HG02885 (cell line): ENCODE measurements around the gene VWA3A.
"Not testable (repeated sequence)": the region's sequence is repeated elsewhere in the genome, so short reads cannot be mapped to it uniquely, and the experiment has no call there.

Experiments
- ATAC-seq: cut with Tn5 transposase; IDR thresholded peaks from one replicate; pipeline ENCODE4 v1.9.1; 2021; ENCODE audit warnings: mild to moderate bottlenecking; ENCODE audit not compliant: unreplicated experiment, poor library complexity

The VWA3A gene

DNA sequence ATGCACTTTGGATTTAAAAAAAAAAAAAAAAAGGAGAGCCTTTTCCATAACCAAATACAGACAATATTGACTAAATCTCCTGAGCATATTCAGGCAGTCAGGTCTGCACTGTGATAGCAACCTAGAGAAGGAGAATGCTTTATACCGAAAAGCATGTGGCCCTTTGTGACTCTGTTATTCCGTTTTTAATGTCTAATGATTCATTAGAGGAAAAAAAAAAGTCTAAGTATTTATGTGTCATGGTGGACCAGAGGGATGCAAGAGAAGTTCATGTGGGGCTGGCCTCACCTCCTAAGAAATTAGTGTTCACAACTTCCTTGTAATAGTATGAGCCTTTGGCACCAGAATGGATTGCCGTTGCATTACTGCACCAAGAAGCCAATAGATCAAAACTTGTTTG lies 11.3 kb upstream of the VWA3A start:
- ATAC-seq = no peak

DNA sequence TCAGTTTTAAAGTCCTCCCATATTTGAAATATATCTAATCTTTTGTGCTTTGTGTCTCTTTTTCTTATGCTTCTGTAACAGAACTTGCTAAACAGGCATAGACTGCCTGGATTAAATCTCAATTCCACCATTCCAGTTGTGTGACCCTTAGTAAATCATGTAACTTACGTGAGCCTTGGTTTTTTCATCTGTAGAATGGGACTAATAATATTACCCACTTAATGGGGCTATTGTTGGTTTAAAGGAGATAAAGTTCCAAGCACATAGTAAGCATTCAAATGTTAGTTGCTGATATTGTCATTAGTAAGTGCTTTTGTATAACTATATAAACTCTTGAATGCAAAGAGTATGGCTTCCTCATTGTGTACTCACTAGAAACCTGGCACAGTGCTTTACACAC lies 5.9 kb upstream of the VWA3A start:
- no peak for ATAC-seq

DNA sequence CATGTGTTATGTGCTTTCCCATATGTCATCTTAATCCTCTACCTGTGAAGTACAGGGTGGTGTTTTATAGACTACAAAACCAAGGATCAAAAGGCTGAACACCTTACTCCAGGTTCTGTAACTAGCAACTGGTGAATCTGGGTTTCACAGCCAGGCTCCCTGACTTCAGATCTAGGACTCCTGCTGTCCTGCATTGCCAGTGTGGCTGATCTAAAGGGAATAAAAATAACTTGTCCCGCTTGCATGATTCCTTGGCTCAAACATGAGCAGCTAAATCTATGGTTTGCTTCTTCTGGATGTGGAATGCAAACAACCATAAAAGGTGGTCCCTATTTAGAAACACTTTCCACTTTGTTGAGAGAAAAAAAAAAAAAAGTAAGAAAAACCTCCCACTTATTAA lies 3.7 kb upstream of the VWA3A start:
- ATAC-seq = no peak

DNA sequence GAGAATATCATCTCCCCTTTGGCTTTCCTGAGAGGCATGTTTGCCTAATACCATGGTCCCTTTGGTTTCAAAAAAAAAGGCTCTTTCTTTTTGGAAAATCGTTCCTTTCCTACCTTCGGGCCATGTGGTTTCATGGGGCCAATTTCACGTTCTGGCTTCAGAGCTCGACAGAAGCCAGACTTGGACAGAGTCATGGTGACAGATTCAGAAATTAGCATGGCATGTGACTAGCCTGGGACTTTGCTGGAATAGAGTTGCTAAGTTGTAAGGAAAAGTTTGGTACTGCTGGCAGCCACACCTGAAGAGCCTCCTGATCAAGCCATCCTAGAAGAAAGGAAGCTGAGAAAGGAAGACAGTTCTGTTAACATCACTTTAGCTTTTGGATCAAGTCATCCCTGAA lies 2.4 kb upstream of the VWA3A start:
- no peak for ATAC-seq

DNA sequence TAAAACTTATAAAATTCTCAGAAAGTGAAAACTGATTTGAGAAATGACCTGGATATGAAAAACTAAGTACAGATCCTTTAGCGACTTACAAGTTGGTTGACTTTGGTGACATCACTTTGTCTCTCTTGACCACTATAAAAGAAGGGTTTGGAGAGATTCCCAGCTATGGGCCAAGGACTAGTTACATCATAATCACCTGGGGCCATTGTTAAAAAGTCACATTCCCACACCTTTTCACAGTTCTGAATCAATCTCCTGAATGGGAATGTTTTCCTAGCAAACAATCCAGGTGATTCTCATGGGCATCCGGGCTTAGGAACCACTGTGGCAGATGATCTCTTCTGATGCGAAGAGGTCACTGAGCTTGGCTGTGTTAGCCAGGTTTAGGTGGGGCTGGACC lies 620 bp upstream of the VWA3A start:
- ATAC-seq = no peak

DNA sequence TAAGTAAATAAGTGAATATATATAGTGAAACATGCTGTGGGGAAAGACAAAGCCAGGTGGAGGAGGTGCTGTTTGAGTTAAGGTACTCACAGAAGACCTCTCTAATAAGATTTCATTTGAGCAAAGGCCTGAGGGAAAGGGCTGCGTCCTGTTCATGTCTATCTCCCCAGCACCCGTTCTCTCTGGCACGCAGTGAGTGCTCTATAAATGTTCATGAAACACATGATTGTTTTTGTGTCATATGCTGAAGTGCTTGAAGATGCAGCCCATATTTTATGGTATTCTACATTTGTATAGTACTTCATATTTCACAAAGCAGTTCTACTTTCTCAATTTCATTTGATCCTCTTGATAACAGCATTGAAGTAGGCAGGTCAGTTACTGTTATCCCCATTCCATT lies 990 bp downstream of the VWA3A start:
- ATAC-seq = no peak

DNA sequence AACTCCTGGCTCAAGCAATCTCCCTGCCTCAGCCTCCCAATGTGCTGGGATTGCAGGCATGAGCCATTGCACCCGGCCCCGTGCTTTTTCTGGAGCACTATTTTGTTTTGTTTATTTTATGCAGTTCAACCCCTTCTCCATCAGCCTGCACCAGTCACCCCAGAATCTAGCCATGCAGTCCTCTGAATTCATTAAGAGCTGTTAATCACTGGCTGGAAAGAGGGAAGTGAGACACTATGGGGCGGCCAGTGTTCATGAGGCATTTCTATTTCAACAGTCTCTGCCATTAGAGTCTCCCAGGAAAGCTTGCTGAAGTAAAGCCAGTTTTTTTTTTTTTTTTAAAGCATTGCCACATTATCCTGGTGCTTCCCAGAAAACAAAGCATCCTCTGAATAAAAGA lies 1.7 kb downstream of the VWA3A start:
- no peak for ATAC-seq

DNA sequence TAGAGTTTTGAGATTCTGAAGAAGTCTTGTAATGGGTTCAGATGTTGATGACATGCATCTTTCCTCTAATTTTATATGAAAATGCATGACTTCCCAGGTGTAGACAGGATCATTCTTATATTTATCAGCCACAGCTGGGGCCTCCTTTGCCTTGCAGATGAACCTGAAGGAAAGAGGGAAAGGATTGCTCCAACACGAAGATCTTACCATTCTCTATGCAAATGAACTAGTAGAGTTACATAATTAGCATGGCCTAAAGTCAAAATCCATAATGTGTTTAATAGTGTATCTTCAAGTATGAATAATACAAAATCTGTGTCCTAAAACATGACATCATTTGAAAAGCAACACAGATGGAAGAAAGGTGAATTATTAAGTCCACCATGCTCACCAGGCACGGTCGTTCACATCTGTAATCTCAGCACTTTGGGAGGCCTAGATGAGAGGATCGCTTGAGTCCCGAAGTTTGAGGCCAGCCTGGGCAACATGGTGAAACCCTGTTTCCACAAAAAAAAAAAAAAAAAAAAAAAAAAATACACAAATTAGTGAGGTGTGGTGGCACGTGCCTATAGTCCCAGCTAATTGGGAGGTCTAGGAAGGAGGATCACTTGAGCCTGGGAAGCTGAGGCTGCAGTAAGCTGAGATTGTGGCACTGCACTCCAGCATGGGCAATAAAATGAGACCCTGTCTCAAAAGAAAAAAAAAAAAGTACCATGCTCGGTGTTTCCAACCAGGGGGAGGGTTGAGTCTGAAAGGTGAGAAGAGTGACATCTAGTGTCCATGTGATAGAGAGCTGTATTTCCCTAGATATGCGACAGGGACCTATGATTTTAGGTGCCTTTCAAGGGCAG lies 6.3 kb downstream of the VWA3A start:
- ATAC-seq = no peak

DNA sequence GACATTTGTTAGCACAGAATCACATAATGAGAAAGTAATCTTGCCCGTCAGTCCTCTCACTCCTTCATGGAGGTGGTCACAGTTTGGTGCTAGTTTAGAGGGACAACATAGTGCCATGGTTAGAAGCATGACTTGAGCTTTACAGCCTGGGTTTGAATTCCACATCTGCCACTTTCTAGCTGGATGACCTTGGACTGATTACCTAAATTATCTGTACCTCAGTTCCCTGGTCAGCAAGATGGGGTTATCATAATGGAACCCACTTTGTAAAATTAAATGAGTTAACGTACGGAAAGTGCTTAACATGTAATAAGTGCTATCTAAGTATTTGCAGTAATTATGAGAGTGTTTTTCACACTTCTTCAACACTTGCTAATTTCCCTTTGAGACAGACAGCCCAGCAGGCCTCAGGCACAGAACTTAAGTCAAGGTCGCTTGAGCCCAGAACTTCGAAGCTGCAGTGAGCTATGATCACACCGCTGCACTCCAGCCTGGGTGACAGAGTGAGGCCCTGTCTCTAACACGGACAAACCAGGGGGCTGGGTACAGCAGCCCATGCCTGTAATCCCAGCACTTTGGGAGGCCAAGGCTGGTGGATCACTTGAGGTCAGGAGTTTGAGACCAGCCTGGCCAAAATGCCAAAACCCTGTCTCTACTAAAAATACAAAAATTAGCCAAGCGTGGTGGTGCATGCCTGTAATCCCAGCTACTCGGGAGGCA lies 7.1 kb downstream of the VWA3A start:
- no peak for ATAC-seq

DNA sequence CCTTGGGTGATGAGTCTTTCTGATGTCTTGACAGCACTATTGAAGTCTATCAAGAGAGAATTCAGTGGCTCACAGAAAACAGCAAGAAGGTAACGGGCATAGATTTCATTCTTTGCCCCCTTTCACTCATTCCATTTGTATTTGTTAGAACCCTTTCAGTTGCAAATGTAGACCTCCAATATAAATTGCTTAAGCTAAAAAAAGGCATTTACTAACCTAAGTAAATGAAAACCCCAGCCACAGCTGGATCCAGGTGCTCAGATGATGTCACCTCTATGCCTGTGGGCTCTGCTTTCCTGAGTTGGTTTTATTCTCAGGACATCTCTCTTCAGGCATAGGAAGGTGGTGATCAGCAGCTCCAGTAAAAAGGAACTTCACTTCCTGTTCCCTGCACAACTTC lies 11.1 kb downstream of the VWA3A start:
- no peak for ATAC-seq

DNA sequence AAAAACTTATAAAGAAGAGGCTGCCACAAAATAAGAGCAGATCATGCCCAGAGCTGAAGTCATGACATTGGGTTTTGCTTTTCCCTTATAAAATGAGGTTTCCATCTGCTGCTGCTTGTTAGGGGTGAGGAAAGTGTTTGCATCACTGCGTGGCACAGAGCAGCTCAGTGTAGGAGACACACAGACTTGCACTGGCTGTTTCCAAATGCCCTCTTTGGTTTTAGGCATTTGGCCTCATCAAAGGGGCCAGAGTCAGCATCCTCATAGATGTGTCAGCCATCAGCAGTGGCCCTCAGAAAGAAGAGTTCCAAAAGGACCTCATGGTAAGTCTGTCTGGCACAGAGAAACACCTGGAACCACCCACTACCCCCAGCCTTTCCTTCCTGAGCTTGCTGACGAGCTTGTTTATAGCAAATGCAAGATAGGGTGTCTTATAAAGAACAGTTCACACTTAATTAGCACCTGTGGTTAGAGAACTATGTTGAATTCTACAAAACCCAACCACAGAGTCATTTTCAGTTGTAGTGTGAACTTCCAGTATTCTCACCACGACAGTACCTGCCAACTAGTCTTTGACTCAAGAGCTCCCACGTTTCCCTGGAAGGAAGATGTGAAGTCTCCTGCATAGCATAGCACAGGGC lies 17.0 kb downstream of the VWA3A start:
- no peak for ATAC-seq

DNA sequence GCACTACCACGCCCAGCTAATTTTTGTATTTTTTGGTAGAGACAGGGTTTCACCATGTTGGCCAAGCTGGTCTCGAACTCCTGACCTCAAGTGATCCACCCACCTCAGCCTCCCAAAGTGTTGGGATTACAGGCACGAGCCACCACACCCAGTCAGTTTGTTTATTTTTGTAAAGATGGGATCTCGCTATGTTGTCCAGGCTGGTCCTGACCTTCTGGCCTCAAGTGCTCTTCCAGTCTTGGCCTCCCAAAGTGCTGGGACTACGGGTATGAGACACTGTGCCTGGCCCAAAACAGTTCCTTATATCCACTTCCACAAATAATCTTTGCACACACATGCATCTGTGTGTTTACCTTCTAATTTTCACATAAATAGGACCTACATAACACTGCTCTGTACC lies 19.3 kb downstream of the VWA3A start:
- not testable (repeated sequence) for ATAC-seq

DNA sequence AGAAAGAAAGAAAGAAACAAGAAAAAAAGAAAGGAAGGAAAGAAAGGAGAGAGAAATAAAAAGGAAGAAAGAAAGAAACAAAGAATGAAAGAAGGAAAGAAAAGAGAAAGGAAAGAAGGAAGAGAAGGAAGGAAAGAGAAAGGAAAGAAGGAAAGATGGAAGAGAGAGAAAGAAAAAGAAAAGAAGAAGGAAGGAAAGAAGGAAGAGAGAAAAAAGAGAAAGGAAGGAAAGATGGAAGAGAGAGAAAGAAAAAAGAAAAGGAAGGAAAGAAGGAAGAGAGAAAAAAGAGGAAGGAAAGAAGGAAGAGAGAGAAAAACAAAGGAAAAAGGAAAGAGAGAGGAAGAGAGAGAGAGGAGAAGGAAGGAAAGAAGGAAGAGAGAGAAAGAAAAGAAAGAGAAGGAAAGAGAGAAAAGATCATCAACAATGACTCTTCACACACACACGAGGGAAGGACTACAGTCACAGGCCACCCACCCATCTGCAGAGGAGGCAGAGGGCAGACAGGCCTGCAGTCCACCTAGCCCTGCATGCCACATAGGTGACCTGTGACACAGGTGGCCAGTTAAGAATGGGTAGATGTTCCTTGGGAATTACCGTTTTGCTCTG lies 23.9 kb downstream of the VWA3A start:
- no peak for ATAC-seq

DNA sequence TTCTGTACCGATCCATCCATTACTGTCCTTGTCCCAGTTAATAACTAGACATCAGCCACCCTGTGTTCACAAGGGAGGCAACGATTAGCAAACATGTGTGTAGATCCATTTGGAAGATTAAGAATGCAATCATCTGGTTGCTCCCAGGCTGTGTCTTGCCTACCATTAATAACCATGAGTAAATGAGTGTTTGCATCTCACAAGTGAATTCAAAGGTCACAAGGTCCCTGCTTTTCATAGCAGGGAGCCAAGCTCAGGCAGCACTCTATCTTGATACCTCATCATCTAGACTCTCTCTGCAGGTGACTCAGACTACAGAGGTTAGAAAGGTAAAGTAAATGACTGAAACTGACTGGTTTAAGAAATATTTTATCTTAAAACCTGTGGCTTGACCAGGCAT lies 25.3 kb downstream of the VWA3A start:
- no peak for ATAC-seq

DNA sequence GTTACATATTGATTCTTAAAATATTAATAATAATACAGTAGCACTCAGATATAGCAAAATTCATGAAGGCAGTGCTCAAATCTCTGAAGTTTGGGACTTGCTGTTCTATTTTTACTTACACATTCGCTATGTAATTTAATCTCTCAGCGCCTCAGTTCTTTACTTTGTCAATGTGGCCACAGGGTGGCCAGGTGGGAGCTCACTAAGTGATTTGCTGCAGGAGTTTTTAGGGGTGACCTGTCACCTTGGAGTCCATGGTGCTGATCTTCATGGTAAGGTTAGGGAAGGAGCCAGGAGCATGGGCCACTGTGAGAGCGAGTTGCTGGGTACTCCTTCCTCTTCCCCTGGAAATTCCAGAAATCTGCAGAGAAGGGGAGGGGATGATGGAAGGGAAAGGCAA lies 28.1 kb downstream of the VWA3A start:
- ATAC-seq = no peak

DNA sequence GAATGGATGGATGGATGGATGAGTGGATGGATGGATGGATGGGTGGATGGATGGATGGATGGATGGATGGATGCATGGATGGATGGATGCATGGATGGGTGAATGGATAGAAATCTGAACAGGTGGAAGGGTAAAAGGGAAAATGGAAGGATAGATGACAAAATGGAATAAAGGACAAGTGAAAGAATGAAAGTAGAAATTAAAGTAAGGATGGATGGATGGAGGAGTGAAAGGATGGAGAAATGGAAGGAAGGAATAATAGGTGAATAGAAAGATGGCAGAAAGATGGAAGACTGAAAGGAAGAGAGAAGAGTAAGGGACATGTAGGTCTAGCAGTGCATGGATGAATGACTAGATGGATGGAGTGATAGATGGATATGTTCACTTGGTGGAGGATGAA lies 29.9 kb downstream of the VWA3A start:
- no peak for ATAC-seq

DNA sequence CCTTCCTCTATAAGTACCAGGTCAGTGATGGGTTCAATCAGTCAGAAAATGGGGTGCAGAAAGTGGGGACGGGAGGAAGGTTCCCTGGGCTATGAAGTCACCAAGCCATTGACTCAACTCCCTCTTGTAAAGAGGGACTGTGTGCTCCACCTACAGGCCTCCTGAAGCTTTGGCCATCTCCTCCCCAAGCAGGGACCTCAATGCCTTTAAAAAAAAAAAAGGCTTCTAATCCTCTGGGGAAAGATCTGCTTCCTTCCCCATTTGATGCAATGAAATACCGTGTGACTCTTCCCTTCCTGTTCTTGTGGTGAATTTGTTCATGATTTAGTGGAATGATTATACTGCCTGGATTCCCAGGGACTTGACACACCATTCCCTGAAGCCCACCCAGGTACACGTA lies 30.8 kb downstream of the VWA3A start:
- ATAC-seq = no peak

DNA sequence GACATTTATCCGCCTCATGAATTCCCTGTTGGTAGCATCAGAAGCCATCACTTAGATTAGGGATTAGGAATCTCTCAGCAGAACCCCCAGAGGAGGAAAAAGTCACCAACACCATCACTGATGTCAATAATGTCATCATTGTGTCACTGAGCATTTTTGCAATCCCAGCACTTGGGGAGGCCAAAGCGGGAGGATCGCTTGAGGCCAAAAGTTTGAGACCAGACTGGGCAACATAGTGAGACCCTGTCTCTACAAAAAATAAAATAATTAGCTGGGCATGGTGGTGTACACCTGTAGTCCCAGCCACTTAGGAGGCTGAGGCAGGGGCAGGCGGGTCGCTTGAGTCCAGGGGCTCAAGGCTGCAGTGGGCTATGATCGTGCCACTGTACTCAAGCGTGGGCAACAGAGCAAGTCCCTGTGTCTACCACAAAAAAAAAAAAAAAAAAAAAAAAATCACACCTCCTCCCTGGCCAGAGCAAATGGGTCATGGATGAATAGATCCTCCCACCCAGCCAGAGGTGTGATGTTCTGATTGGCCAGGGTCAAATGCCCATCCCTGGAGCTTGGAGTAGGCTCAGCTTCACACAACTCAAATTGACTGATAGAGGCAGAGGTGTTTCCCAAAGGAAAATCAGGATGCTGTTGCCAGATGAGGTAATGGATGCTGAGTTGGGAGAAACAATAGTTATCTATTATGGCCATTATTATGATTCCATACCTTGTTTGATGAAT lies 31.6 kb downstream of the VWA3A start:
- no peak for ATAC-seq

DNA sequence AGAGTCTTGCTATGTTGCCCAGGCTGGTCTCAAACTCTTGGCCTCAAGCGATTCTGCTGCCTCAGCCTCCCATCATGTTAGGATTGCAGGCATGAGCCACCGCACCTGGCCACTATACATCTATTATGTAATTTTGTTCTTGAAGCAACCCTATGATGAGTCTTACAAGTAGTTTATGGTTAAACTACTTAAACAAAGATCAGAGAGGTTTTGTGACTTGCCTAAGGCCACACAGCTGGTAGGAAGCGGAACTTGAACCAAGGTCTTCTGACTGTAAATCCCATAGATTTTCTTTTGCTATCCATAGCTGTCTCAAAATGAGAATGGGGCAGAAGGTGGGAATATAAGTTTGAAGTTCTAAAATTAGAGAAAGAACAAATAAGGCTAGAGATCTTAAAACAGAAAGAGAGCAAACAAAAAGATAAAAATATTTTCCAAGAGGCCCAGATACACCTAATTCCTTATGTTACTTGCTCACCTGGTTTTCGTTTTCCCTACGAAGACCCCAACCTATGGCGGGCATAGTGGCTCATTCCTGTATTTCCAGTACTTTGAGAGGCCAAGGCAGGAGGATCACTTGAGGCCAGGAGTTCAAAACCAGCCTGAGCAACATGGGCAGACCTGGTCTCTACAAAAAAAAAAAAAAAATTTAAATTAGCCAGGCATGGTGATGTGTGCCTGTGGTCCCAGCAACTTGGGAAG lies 32.4 kb downstream of the VWA3A start:
- no peak for ATAC-seq

DNA sequence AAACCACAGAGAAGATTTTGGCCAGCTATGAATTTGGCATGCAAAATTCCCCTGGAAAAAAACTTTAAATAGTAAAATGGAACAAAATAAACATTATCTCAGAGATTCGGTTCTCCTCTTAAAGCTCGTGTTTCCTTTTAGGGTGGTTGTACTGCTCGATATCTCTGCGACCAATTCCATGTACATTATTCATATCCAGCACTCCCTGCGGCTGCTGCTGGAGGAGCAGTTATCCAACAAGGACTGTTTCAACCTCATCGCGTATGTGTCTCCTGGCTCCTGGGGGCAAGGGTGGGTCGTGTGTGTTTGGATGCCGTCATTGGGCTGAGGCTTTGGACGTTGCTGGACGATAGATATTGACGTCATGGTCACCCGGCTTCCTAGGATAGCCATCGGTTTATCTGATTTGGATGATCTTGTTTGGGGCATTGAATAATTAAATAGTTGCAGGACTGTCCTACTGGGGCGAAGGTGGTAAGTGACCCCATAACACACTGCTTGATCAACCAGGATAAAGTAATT lies 33.8 kb downstream of the VWA3A start:
- ATAC-seq = no peak
